GM12878 (cell line): Measurements from ENCODE around the gene MRM3. TPM values are rescaled to one million over a fixed set of nuclear protein-coding genes. Genes with fewer than 3 reads are reported as not detected.

Source experiments
- ATF3 ChIP-seq: IDR thresholded peaks from 2 replicates; pipeline ENCODE4 v1.6.1; 2011; ENCODE audit warnings: low read depth, mild to moderate bottlenecking, low read length, moderate library complexity, borderline replicate concordance; ENCODE audit errors: extremely low read depth
- BACH1 ChIP-seq: fragments of 450-650 bp; IDR thresholded peaks from 2 replicates; pipeline ENCODE4 v1.6.1; 2017; ENCODE audit warnings: mild to moderate bottlenecking, borderline replicate concordance
- CUX1 ChIP-seq: IDR thresholded peaks from 2 replicates; pipeline ENCODE4 v1.6.1; 2012; ENCODE audit warnings: improper control_type of control experiment, low read depth, low read length; ENCODE audit not compliant: insufficient replicate concordance
- E2F8 ChIP-seq: fragments of 450-650 bp; IDR thresholded peaks from 2 replicates; pipeline ENCODE4 v1.6.1; 2018; ENCODE audit warnings: mild to moderate bottlenecking, low read depth, moderate library complexity; ENCODE audit not compliant: partially characterized antibody
- JUNB ChIP-seq: IDR thresholded peaks from 2 replicates; pipeline ENCODE4 v1.6.1; 2016; ENCODE audit warnings: antibody characterized with exemption, mild to moderate bottlenecking
- NFYA ChIP-seq: IDR thresholded peaks from 2 replicates; pipeline ENCODE4 v1.6.1; 2011; ENCODE audit warnings: low read depth, mild to moderate bottlenecking, low read length, improper control_type of control experiment, borderline replicate concordance
- NR2C2 ChIP-seq: IDR thresholded peaks from 2 replicates; pipeline ENCODE4 v1.6.1; 2011; ENCODE audit warnings: borderline replicate concordance, low read depth; ENCODE audit not compliant: control insufficient read depth, insufficient read length
- NRF1 ChIP-seq: conservative IDR thresholded peaks from 2 replicates; pipeline ENCODE4 v1.6.1; 2011; ENCODE audit warnings: mild to moderate bottlenecking, low read depth, low read length, improper control_type of control experiment
- PAX8 ChIP-seq: fragments of 450-650 bp; IDR thresholded peaks from 2 replicates; pipeline ENCODE4 v1.6.1; 2017; ENCODE audit warnings: mild to moderate bottlenecking, moderate library complexity
- POLR2AphosphoS5 ChIP-seq: IDR thresholded peaks from 2 replicates; pipeline ENCODE4 v1.6.1; 2011; ENCODE audit warnings: mild to moderate bottlenecking, low read length, inconsistent platforms
- POU2F2 ChIP-seq: IDR thresholded peaks from 3 replicates; pipeline ENCODE4 v1.6.1; 2011; ENCODE audit warnings: low read depth, mild to moderate bottlenecking, low read length, borderline replicate concordance
- RFX5 ChIP-seq: IDR thresholded peaks from 2 replicates; pipeline ENCODE4 v1.6.1; 2011; ENCODE audit warnings: low read depth, low read length, improper control_type of control experiment
- SIX5 ChIP-seq: IDR thresholded peaks from 2 replicates; pipeline ENCODE4 v1.6.1; 2011; ENCODE audit warnings: mild to moderate bottlenecking, low read depth, low read length, moderate library complexity; ENCODE audit not compliant: severe bottlenecking
- SRF ChIP-seq, 2 experiments: IDR thresholded peaks; 2 replicates each; pipeline ENCODE4 v1.6.1; 2011; ENCODE audit warnings: low read depth in 2 of 2, low read length in 2 of 2, mild to moderate bottlenecking in 1 of 2, moderate library complexity in 1 of 2
- TCF3 ChIP-seq: IDR thresholded peaks from 2 replicates; pipeline ENCODE4 v1.6.1; 2012; ENCODE audit warnings: low read depth, mild to moderate bottlenecking, low read length, borderline replicate concordance; ENCODE audit not compliant: insufficient read depth
- polyA plus RNA-seq, 11 experiments: library from polyadenylated mRNA; depleted of rRNA in 4 of 11; unstranded in 6 of 11; stranded (reverse) in 5 of 11; fragments of >200 nt; fragmentation: Nextera tagmentation in 4 of 11; fragmentation: Illumina TruSeq in 1 of 11; extraction: Ambion mirVana in 4 of 11; extraction: Trizol in 1 of 11; gene quantifications; 1 replicate in 1 of 11; 2 replicates in 10 of 11; pipeline versions ENCODE4 v1.2.1 to v1.2.3, GENCODE V29; 2011 to 2016; ENCODE audit warnings: inconsistent platforms in 2 of 11, missing spikeins in 2 of 11, low read depth in 1 of 11
- total RNA-seq, 4 experiments: library from RNA; depleted of rRNA in 3 of 4; stranded (reverse); fragments of >200 nt in 3 of 4; fragmentation: Illumina TruSeq in 1 of 4; extraction: Trizol in 1 of 4; gene quantifications; 2 replicates each; pipeline versions ENCODE4 v1.2.1 to v1.2.3, GENCODE V29; 2013 to 2021

Gene MRM3
- total and polyA plus RNA-seq, 10 of the 15 experiments (the other 5 are each of a cell fraction or from before 2014, with no cell fraction given): 2.3 to 48.9 (median 26.6) TPM

GRCh38 chr17:778096-778495 lies 4.1 kb upstream of the MRM3 start (continued):
- TF ChIP-seq ATF3: no peak
- no peak for TF ChIP-seq NRF1
- TF ChIP-seq NR2C2: no peak
- no peak for TF ChIP-seq PAX8
- TF ChIP-seq TCF3: no peak
- TF ChIP-seq SRF (IDR thresholded peaks at IDR 0.05; ENCODE audit: low read depth in 2 of 2, low read length in 2 of 2): no peak
- TF ChIP-seq POLR2AphosphoS5: no peak
- TF ChIP-seq SIX5: no peak
- TF ChIP-seq NFYA: no peak
- TF ChIP-seq BACH1: no peak
- TF ChIP-seq POU2F2: no peak
- no peak for TF ChIP-seq RFX5
- no peak for TF ChIP-seq CUX1
- TF ChIP-seq E2F8: no peak
- TF ChIP-seq JUNB: no peak
